SK-N-SH (cell line): ENCODE data around the gene RADIL.

Experiments used
- EP300 ChIP-seq, 2 experiments: IDR thresholded peaks; 2 replicates each; pipeline versions ENCODE4 v1.4.0 to v1.6.1; 2012; ENCODE audit warnings: borderline replicate concordance in 1 of 2, low read depth in 1 of 2, low read length in 1 of 2
- EZH2phosphoT487 ChIP-seq: fragments of 200-600 bp; sonication (generic); IDR thresholded peaks from 2 replicates; pipeline ENCODE4 v1.6.1; 2017; ENCODE audit warnings: low read depth, mixed run types, mild to moderate bottlenecking, antibody characterized with exemption, moderate library complexity, borderline replicate concordance
- POLR2AphosphoS5 ChIP-seq: IDR thresholded peaks from 2 replicates; pipeline ENCODE4 v1.6.1; 2012; ENCODE audit warnings: low read depth, low read length
- SMC3 ChIP-seq: IDR thresholded peaks from 2 replicates; pipeline ENCODE4 v1.6.1; 2012; ENCODE audit warnings: low read depth, low read length, improper control_type of control experiment
- TAF1 ChIP-seq: IDR thresholded peaks from 2 replicates; pipeline ENCODE4 v1.6.1; 2012; ENCODE audit warnings: low read depth, mild to moderate bottlenecking, low read length, moderate library complexity, borderline replicate concordance
- YY1 ChIP-seq: IDR thresholded peaks from 2 replicates; pipeline ENCODE4 v1.4.0; 2012; ENCODE audit warnings: low read depth, mild to moderate bottlenecking
- TF ChIP-seq, protein P1 (sequence below): fragments of 200-600 bp; sonication (generic); IDR thresholded peaks from 2 replicates; pipeline ENCODE4 v1.6.1; 2017; ENCODE audit warnings: antibody characterized with exemption, mild to moderate bottlenecking, moderate library complexity
- TF ChIP-seq, protein P2 (sequence below): IDR thresholded peaks from 2 replicates; pipeline ENCODE4; 2012

DNA sequence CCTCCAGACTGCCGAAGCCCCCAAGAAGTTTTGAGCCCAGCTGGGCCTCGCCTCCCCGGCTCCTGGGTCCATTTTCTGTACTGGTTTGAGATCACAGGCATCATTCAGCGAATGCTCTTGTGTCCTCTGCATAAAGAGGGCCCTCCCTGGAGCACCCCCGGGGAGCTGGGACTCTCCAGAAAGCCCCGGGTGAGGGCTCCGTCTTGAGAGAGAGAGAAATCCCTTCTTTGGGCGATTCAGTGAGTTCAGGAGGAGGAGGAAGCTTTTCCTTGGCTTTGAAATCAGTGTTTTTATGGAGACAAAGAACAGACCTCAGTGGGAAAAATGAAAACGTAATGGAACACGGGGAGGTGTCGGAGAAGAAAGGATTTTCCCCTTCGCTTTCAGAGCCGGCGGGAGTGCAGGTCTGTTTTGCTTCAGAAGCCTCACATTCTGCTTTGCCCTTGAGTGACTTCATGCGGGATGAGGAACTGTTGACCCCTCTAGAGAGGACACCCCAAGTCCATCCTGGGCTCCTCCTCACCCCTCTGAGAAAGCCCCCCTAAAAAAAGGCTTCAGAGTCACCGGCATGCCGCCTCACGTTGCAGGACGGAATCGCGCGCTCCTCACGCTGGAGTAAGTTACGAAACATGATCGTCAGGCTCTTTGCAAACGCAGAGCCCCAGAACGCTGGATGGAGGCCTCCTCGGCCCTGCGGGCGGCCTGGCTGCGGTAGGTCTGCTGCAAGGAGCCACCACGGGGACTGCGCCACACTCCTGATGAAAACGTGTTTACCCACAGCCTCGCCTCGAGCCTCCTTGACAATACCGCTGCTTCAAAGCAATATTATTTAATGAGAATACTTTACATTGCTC, 116.6 kb downstream of the RADIL start:
- TF ChIP-seq, protein P1, sequence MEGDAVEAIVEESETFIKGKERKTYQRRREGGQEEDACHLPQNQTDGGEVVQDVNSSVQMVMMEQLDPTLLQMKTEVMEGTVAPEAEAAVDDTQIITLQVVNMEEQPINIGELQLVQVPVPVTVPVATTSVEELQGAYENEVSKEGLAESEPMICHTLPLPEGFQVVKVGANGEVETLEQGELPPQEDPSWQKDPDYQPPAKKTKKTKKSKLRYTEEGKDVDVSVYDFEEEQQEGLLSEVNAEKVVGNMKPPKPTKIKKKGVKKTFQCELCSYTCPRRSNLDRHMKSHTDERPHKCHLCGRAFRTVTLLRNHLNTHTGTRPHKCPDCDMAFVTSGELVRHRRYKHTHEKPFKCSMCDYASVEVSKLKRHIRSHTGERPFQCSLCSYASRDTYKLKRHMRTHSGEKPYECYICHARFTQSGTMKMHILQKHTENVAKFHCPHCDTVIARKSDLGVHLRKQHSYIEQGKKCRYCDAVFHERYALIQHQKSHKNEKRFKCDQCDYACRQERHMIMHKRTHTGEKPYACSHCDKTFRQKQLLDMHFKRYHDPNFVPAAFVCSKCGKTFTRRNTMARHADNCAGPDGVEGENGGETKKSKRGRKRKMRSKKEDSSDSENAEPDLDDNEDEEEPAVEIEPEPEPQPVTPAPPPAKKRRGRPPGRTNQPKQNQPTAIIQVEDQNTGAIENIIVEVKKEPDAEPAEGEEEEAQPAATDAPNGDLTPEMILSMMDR = no peak
- TF ChIP-seq SMC3 (no peak), POLR2AphosphoS5 (no peak), EP300 (IDR thresholded peaks at IDR 0.05; ENCODE audit: borderline replicate concordance in 1 of 2, low read depth in 1 of 2, low read length in 1 of 2) (no peak), YY1 (no peak), EZH2phosphoT487 (no peak), TAF1 (no peak)
- TF ChIP-seq, protein P2, sequence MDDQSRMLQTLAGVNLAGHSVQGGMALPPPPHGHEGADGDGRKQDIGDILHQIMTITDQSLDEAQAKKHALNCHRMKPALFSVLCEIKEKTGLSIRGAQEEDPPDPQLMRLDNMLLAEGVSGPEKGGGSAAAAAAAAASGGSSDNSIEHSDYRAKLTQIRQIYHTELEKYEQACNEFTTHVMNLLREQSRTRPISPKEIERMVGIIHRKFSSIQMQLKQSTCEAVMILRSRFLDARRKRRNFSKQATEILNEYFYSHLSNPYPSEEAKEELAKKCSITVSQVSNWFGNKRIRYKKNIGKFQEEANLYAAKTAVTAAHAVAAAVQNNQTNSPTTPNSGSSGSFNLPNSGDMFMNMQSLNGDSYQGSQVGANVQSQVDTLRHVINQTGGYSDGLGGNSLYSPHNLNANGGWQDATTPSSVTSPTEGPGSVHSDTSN = no peak
